Neuronal stem cell (in vitro differentiated cells): ENCODE results near the gene BCDIN3D.
A peak's percentile ranks its signal among the peaks of the same experiment; 100 is the strongest.
"Not testable (repeated sequence)": the region's sequence is repeated elsewhere in the genome, so short reads cannot be mapped to it uniquely, and the experiment has no call there.

Source experiments
- DNase-seq: peaks from one replicate; pipeline ENCODE4 v3.0.0-alpha.2; 2013; ENCODE audit warnings: low spot score
- H2AFZ ChIP-seq: one replicate; pipeline ENCODE4 v1.6.1; 2013; ENCODE audit warnings: mild to moderate bottlenecking, low read length, inconsistent platforms
- H2AK5ac ChIP-seq: 2 replicates; pipeline ENCODE4 v1.6.1; 2013; ENCODE audit warnings: low read depth, mild to moderate bottlenecking, inconsistent platforms, low read length, moderate library complexity, mixed read lengths
- H2BK120ac ChIP-seq: 2 replicates; pipeline ENCODE4 v1.6.1; 2013; ENCODE audit warnings: low read depth, mild to moderate bottlenecking, inconsistent platforms, low read length, moderate library complexity, mixed read lengths
- H2BK12ac ChIP-seq: one replicate; pipeline ENCODE4 v1.6.1; 2013; ENCODE audit warnings: low read length, inconsistent platforms
- H2BK15ac ChIP-seq: 2 replicates; pipeline ENCODE4 v1.6.1; 2013; ENCODE audit warnings: mild to moderate bottlenecking, low read length, inconsistent platforms, mixed read lengths
- H2BK5ac ChIP-seq: one replicate; pipeline ENCODE4 v1.6.1; 2013; ENCODE audit warnings: inconsistent platforms, mild to moderate bottlenecking, low read length, moderate library complexity
- H3K14ac ChIP-seq: one replicate; pipeline ENCODE4 v1.6.1; 2013; ENCODE audit warnings: low read length, inconsistent platforms
- H3K18ac ChIP-seq: 2 replicates; pipeline ENCODE4 v1.6.1; 2013; ENCODE audit warnings: low read length, inconsistent platforms
- H3K23ac ChIP-seq: 2 replicates; pipeline ENCODE4 v1.6.1; 2013; ENCODE audit warnings: low read depth, mild to moderate bottlenecking, mixed read lengths, low read length, inconsistent platforms; ENCODE audit not compliant: poor library complexity
- H3K27ac ChIP-seq: replicated peaks from 3 replicates; pipeline ENCODE4 v1.5.1; 2013; ENCODE audit warnings: low read length, inconsistent platforms
- H3K27me3 ChIP-seq, 3 experiments: 2 replicates each; pipeline ENCODE4 v1.6.1; 2013; ENCODE audit warnings: low read length in 3 of 3, mild to moderate bottlenecking in 2 of 3, inconsistent platforms in 1 of 3, low read depth in 1 of 3, mixed read lengths in 1 of 3, moderate library complexity in 1 of 3; ENCODE audit not compliant: control insufficient read depth in 3 of 3, insufficient read depth in 3 of 3
- H3K36me3 ChIP-seq, 2 donors: replicated peaks in 1 of 2; 2 replicates each; pipeline ENCODE4 v1.6.1; 2013; ENCODE audit warnings: low read length in 2 of 2; ENCODE audit not compliant: control insufficient read depth in 2 of 2, insufficient read depth in 2 of 2
- H3K4ac ChIP-seq: 2 replicates; pipeline ENCODE4 v1.6.1; 2013; ENCODE audit warnings: inconsistent platforms, mild to moderate bottlenecking, low read length, moderate library complexity
- H3K4me1 ChIP-seq, 2 donors: 1 replicate in 1 of 2; 2 replicates in 1 of 2; pipeline ENCODE4 v1.6.1; 2013; ENCODE audit warnings: low read length in 2 of 2, low read depth in 1 of 2; ENCODE audit not compliant: control insufficient read depth in 2 of 2, insufficient read depth in 1 of 2
- H3K4me2 ChIP-seq: one replicate; pipeline ENCODE4 v1.6.1; 2013; ENCODE audit warnings: mild to moderate bottlenecking, low read length, inconsistent platforms; ENCODE audit not compliant: insufficient read depth, poor library complexity, severe bottlenecking
- H3K4me3 ChIP-seq, 2 donors: 2 replicates each; pipeline ENCODE4 v1.5.1; 2013; ENCODE audit warnings: low read length in 2 of 2, mild to moderate bottlenecking in 2 of 2, inconsistent platforms in 1 of 2, moderate library complexity in 1 of 2
- H3K79me1 ChIP-seq: one replicate; pipeline ENCODE4 v1.6.1; 2013; ENCODE audit warnings: low read depth, mild to moderate bottlenecking, inconsistent platforms, low read length, moderate library complexity
- H3K9ac ChIP-seq: one replicate; pipeline ENCODE4 v1.6.1; 2013; ENCODE audit warnings: mild to moderate bottlenecking, low read depth, low read length, inconsistent platforms; ENCODE audit not compliant: poor library complexity
- H3K9me3 ChIP-seq, 2 donors: replicated peaks in 1 of 2; 2 replicates each; pipeline versions ENCODE3 to v1.6.1; 2013; ENCODE audit warnings: low read length in 2 of 2, mild to moderate bottlenecking in 2 of 2, inconsistent platforms in 1 of 2, low read depth in 1 of 2, mixed read lengths in 1 of 2, moderate library complexity in 1 of 2; ENCODE audit not compliant: control insufficient read depth in 2 of 2, insufficient read depth in 1 of 2
- H4K8ac ChIP-seq: one replicate; pipeline ENCODE4 v1.6.1; 2013; ENCODE audit warnings: low read depth, mild to moderate bottlenecking, inconsistent platforms, low read length, moderate library complexity
- H4K91ac ChIP-seq: one replicate; pipeline ENCODE4 v1.6.1; 2013; ENCODE audit warnings: low read length, low read depth, mild to moderate bottlenecking, inconsistent platforms; ENCODE audit not compliant: poor library complexity
- WGBS, 2 donors: extraction: QIAGEN DNeasy Blood & Tissue Kit; methylation state at CpG; one replicate each; pipeline ENCODE4 v1.1.7; 2013; ENCODE audit warnings: missing lambda C conversion rate in 2 of 2, mixed read lengths in 1 of 2; ENCODE audit not compliant: insufficient read length in 2 of 2, insufficient replicate concordance in 1 of 2; ENCODE audit errors: extremely low coverage in 2 of 2; 5-methylcytosine and 5-hydroxymethylcytosine counted together

Gene BCDIN3D

DNA sequence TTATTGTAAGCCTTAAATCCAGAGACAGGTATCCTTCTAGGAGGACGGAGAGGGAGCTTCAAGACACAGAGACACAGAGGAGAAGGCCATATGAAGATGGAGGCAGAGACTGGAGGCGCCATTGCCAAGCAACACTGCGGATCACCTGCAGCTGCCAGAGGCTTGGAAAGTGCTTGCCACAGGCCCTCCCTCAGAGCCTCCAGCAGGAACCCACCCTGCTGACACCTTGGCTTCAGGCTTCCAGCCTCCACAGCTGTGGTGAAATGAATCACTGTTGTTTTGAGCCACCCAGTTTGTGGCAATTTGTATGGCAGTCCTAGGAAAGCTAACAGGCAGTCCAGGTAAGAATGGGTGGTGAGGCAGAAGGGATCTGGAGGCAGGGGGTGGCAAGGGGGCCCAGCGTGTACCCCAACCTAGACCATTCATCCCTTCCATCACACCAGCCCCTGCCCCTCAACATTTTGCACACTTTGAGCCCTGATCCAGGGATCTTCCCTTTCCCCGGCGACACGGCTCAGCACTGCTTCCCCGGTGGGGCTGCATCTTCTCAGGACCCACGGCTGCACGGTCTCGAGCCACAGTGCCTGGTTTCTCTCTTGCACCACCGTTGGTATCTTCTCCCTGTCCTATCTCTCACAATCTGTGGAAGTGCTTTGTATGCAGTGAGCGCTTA lies 22.3 kb upstream of the BCDIN3D start:
- Histone ChIP-seq H2AK5ac (no peak overlapping the region), H3K36me3 (no peaks in the 10 kb centered on the region), H3K27me3 (peaks cover 0 to 61% (median 0%) of the 10 kb centered on the region in 3 experiments), H2BK5ac (no peak overlapping the region), H2BK120ac (no peak overlapping the region), H2BK12ac (no peak overlapping the region), H3K23ac (no peak overlapping the region), H3K4me3 (no peak overlapping the region), H4K91ac (no peak overlapping the region), H4K8ac (no peak overlapping the region), H3K4me1 (no peaks in the 10 kb centered on the region), H3K9ac (no peak overlapping the region), H3K4me2 (no peak overlapping the region), H3K18ac (no peak overlapping the region), H3K9me3 (no peaks in the 10 kb centered on the region), H2BK15ac (no peak overlapping the region), H3K27ac (no peak overlapping the region), H3K4ac (no peak overlapping the region), H2AFZ (no peak overlapping the region), H3K79me1 (no peaks in the 10 kb centered on the region), H3K14ac (peak overlapping the region; percentile 71)
- no peak for DNase-seq
- WGBS, 2 donors: no CpG with 5 or more reads among the region's 13 CpGs

GRCh38 chr12:49864798-49865090 lies 21.8 kb upstream of the BCDIN3D start:
- H3K4ac ChIP-seq: no peak overlapping the region
- H3K18ac ChIP-seq: no peak overlapping the region
- no peaks in the 10 kb centered on the region for H3K79me1 ChIP-seq
- no peak overlapping the region for H2BK12ac ChIP-seq
- no peak overlapping the region for H3K14ac ChIP-seq
- no peaks in the 10 kb centered on the region for H3K9me3 ChIP-seq
- no peaks in the 10 kb centered on the region for H3K4me1 ChIP-seq
- H3K9ac ChIP-seq: no peak overlapping the region
- no peak overlapping the region for H3K4me3 ChIP-seq
- no peak overlapping the region for H2BK15ac ChIP-seq
- H3K27ac ChIP-seq: no peak overlapping the region
- H2AK5ac ChIP-seq: no peak overlapping the region
- no peak for DNase-seq
- no peak overlapping the region for H2BK5ac ChIP-seq
- H3K4me2 ChIP-seq: no peak overlapping the region
- peaks cover 0 to 60% (median 0%) of the 10 kb centered on the region in 3 experiments for H3K27me3 ChIP-seq
- H4K91ac ChIP-seq: no peak overlapping the region
- H3K36me3 ChIP-seq: no peaks in the 10 kb centered on the region
- no peak overlapping the region for H2AFZ ChIP-seq
- H3K23ac ChIP-seq: no peak overlapping the region
- H2BK120ac ChIP-seq: no peak overlapping the region
- no CpG with 5 or more reads among the region's 2 CpGs for WGBS, 2 donors
- no peak overlapping the region for H4K8ac ChIP-seq

GRCh38 chr12:49863946-49864797 lies 21.3 kb upstream of the BCDIN3D start:
- WGBS, 2 donors: no CpG with 5 or more reads among the region's 17 CpGs
- Histone ChIP-seq H3K4me3 (no peak overlapping the region), H4K8ac (no peak overlapping the region), H3K79me1 (no peaks in the 10 kb centered on the region), H2AK5ac (no peak overlapping the region), H2AFZ (no peak overlapping the region), H2BK15ac (no peak overlapping the region), H4K91ac (no peak overlapping the region), H3K9ac (no peak overlapping the region), H2BK120ac (no peak overlapping the region), H2BK12ac (peak overlapping the region; percentile 26), H3K23ac (no peak overlapping the region), H3K4ac (no peak overlapping the region), H3K27ac (no peak overlapping the region), H3K27me3 (peaks cover 0 to 54% (median 0%) of the 10 kb centered on the region in 3 experiments), H3K36me3 (no peaks in the 10 kb centered on the region), H3K18ac (no peak overlapping the region), H3K4me1 (no peaks in the 10 kb centered on the region), H3K9me3 (no peaks in the 10 kb centered on the region), H2BK5ac (no peak overlapping the region), H3K14ac (no peak overlapping the region), H3K4me2 (no peak overlapping the region)
- DNase-seq: no peak

DNA sequence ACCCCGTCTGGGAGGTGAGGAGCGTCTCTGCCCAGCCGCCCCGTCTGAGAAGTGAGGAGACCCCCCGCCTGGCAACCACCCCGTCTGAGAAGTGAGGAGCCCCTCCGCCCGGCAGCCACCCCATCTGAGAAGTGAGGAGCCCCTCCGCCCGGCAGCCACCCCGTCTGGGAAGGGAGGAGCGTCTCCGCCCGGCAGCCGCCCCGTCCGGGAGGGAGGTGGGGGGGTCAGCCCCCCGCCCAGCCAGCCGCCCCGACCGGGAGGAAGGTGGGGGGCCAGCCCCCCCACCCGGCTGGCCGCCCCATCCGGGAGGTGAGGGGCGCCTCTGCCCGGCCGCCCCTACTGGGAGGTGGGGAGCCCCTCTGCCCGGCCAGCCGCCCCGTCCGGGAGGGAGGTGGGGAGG lies 18.0 kb upstream of the BCDIN3D start:
- not testable (repeated sequence) for H3K9me3 ChIP-seq, H3K4me2 ChIP-seq, H3K27ac ChIP-seq, H2AK5ac ChIP-seq, H3K36me3 ChIP-seq, H3K23ac ChIP-seq, H2BK120ac ChIP-seq, DNase-seq, H3K14ac ChIP-seq, H3K4me3 ChIP-seq, H2AFZ ChIP-seq, H3K79me1 ChIP-seq, H3K9ac ChIP-seq, H4K8ac ChIP-seq, H3K4ac ChIP-seq, H3K18ac ChIP-seq, H2BK15ac ChIP-seq, H2BK12ac ChIP-seq, H2BK5ac ChIP-seq, H3K4me1 ChIP-seq, H4K91ac ChIP-seq
- no CpG with 5 or more reads among the region's 31 CpGs for WGBS, 2 donors
- peaks cover 0 to 30% (median 0%) of the 10 kb centered on the region in 3 experiments for H3K27me3 ChIP-seq
